GM18511 (cell line): Measurements from ENCODE around the gene SPDYE1.
"Not testable (repeated sequence)": the region's sequence is repeated elsewhere in the genome, so short reads cannot be mapped to it uniquely, and the experiment has no call there.

Source experiments
- ATAC-seq: cut with Tn5 transposase; IDR thresholded peaks from one replicate; pipeline ENCODE4 v1.9.1; 2021; ENCODE audit warnings: mild to moderate bottlenecking, moderate library complexity; ENCODE audit not compliant: unreplicated experiment

Gene SPDYE1

GRCh38 chr7:43990829-43991228, 6.9 kb upstream of the SPDYE1 start:
- not testable (repeated sequence) for ATAC-seq

DNA sequence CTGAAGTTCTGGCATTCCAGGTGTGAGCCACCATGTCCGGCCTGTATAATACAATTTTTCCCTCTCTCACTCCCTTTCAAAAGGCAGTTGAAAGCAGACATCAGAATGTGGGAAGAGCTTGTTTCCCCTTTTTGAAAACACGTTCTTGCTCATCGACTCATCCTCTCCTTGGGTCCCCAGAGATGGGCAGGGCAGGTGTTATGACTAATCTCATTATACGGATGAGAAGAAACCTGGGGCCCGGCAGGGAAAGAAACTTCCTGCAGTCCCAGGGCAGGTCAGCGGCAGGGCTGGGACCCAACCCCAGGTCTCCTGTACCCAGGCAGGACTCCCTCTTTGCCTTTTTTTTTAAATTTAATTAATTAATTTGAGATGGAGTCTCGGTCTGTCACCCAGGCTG, 4.8 kb upstream of the SPDYE1 start:
- peak; percentile 97 for ATAC-seq

DNA sequence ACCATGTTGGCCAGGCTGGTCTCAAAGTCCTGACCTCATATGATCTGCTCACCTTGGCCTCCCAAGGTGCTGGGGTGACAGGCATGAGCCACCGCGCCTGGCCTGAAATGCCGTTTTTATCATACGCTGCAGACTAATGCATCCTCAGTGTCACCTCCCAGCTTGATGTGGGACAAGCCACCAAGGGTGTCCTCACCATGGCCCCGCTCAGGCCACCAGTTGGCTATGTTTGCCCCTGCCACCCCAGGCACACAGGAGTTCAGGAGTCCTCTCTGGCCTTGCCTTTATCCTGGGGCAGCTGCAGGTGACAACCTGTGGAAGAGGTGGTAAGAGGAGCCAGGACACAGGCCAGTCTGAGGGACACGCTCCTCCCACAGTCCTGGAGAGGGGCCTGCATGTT, 3.0 kb upstream of the SPDYE1 start:
- not testable (repeated sequence) for ATAC-seq

DNA sequence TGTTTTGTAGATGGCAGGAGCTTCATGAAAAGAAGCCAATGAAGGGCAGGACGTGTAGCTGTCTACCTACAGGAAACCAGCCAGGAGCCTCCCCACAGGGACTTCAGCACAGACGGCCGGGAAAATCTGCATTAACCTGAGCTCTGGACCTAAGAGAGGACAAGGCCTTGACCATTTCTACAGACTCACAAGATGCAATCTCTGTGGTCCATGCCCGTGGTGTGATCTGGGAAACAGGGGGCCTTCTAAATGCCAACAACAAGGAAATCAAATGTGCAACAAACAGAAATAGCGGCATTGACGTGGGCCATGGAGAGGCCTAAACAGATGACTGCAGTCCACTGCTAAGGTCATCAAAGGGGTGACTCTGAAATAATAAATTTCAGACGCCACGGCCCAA, 14.4 kb downstream of the SPDYE1 start:
- ATAC-seq, result not testable (repeated sequence)

GRCh38 chr7:44015090-44015489, 17.4 kb downstream of the SPDYE1 start:
- ATAC-seq, result not testable (repeated sequence)

- ATAC-seq, result peak; percentile 95
Measured at GRCh38 chr7:44018857-44019807, 21.4 kb downstream of the SPDYE1 start.

GRCh38 chr7:44019825-44020224, 22.1 kb downstream of the SPDYE1 start:
- ATAC-seq, result not testable (repeated sequence)

GRCh38 chr7:44022069-44022468, 24.4 kb downstream of the SPDYE1 start:
- ATAC-seq, result not testable (repeated sequence)

DNA sequence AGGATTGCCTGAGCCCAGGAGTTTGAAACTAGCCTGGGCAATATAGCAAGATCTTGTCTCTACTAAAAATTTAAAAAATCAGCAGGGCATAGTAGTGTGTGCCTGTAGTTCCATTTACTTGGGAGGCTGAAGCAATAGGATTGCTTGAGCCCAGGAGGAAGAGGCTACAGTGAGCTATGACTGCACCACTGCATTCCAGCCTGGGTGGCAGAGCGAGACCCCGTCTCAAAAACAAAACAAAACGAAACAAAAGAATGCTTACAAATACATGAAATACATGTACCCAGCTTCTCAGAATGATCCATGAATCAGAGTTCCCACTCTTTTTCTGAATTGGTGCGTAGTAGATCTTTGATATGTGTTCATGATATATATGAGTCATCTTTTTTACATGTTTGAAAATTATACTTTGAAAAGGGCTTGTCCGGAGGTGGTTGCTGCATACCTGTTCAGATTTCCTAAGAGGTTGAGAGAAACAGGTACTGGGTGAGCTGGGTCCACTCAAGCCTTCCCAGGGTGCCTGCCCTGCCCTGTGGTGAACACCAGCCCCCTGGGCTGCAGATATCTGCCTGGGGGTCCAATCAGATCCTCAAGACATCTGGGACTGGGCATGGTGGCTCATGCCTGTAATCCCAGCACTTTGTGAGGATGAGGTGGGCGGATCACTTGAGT, 25.2 kb downstream of the SPDYE1 start:
- ATAC-seq, result not testable (repeated sequence)

GRCh38 chr7:44029433-44029832, 31.7 kb downstream of the SPDYE1 start:
- not testable (repeated sequence) for ATAC-seq

- not testable (repeated sequence) for ATAC-seq
Measured at GRCh38 chr7:44030029-44030428, 32.3 kb downstream of the SPDYE1 start.

- not testable (repeated sequence) for ATAC-seq
Measured at GRCh38 chr7:44031319-44031718, 33.6 kb downstream of the SPDYE1 start.

DNA sequence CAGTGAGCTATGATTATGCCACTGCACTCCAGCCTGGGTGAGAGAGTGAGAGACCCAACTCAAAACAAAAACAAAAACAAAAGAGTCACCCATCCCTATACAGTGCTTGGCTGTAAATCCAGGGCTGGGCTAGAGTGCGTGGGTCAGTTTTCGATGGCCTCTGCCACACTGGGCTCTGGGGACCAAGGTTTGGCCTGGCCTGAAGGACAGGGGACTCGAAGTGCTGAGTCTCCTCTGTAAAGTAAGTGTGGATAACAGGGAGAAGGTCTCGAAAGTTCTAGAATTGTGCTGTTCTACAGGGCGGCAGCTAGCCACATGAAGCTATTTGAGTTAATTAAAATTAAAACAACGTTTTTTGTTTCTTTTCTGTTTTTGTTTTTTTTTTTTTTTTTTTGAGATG, 34.3 kb downstream of the SPDYE1 start:
- not testable (repeated sequence) for ATAC-seq

DNA sequence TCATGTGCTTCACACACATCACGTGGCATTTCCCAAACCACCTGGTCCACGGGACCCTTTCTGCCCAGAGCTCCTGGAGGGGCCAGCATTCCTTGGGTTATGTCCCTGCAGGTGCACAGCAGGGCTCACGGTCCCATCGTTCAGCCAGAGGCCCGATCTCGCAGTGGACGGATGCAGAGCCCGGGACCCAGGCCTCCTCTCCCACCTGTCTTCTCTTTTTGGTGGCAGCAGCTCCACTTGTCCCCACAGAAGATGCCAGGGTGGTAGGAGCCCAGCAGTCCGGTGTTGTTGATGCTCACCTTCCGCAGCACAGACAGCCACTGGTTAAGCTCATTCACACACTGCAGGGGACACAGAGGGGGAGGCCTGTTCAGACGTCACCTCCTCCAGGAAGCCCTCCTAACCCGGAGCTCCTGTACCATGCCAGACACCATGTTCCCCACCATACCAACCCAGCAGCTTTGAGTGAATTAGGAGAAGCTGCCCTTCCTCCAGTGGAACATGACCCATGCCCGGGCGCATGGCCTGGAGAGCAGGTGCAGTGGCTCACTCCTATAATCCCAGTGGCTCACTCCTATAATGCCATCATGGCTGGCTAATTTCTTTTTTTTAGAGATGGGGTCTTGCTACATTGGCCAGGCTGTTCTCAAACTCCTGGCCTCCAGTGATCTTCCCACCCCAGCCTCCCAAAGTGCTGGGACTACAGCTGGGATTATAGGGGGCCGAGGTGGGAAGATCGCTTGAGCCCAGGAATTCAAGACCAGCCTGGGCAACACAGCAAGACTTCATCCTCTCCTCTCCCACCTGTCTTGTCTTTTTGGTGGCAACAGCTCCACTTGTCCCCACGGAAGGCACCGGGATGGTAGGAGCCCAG, 36.5 kb downstream of the SPDYE1 start:
- ATAC-seq, result not testable (repeated sequence)

DNA sequence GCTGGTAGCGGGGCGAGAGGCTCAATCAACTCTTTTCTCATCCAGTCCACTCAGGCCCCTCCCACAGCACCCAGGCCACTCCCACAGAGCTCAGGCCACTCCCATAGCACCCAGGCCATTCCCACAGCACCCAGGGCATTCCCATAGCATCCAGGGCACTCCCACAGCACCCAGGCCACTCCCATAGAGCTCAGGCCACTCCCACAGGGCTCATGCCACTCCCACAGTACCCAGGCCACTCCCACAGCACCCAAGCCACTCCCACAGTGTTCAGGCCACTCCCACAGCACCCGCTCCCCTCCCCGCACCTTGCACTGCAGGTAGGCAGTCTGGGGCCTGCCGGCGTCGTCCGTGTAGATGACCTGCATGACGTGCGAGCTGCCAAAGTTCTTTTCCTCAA, 38.7 kb downstream of the SPDYE1 start:
- ATAC-seq, result not testable (repeated sequence)

GRCh38 chr7:44037951-44038350, 40.3 kb downstream of the SPDYE1 start:
- not testable (repeated sequence) for ATAC-seq

GRCh38 chr7:44038553-44038952, 40.9 kb downstream of the SPDYE1 start:
- not testable (repeated sequence) for ATAC-seq

DNA sequence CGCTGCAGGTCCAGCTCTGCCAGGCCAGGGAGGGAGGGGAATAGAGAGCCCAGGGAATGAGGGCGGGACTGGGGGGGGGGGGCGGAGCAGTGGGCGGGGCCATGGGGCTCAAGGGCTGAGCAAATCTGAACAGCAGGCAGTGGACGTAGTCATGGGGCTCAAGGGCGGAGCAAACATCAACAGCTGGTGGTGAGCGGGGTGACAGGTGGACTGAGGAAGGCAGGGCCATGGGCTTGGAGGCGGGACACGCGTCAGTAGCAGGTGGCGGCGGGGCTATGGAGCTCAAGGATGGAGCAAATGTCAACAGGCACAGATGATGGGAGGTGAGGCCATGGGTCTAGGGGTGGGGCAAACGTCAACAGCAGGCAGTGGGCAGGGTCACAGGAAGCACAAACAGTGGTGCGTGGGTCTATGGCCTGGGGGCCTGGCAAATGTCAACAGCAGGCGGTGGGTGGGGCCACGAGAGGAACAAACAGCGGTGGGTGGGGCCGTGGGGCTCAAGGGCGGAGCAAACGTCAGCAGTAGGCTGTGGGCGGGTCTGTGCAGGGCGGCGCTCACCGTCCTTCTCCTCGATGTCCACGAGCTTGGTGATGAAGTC, 41.4 kb downstream of the SPDYE1 start:
- peak; percentile 69 for ATAC-seq

DNA sequence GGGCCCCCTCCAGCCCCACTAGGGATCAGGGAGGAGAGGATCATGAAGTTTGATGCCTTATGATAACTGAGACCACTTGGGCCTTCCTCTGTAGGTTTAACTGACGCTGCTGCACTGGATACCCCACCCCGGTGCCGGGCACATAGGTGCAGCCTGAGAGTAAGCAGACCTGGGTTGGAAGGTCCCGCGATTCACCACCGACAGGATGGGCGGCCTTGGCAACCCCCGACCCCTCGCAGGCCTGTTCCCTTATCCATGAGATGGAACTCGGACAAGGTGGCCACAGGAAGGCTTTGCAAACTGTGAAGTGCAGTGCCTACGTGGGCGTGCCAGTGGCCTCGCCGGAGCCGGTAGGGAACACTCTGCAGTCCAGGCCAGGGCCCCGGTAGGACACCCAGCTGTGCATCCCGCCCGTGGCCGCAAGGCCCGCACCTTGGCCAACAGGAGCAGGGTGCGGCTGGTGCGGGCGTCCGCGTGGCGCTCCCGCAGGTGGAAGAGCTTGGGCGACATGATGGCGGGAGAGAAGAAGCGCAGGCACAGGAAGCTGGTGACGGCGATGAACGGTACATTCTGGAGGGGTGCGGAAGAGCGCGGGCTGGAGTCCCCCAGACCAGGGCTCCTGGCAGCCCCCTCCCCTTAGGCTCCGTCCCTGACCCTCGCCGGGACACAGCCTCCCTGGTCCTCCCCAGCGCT, 42.2 kb downstream of the SPDYE1 start:
- peak; percentile 5 for ATAC-seq

GRCh38 chr7:44040493-44040891, 42.8 kb downstream of the SPDYE1 start:
- peak; percentile 48 for ATAC-seq
